Activated CD4-positive, alpha-beta memory T cell treated with anti-CD3 and anti-CD28 coated beads, Interleukin-2, amount 10 ng/mL, durations not matched to agents 7 days and 5 days (primary cell): ENCODE measurements around the gene IL18RAP. TPM values are rescaled to one million over a fixed set of nuclear protein-coding genes. Genes with fewer than 3 reads are reported as not detected.

Experiments
- CTCF ChIA-PET: fragments of 350-600 bp; sonication (Branson Sonifier 250); formaldehyde crosslinking; loops from one replicate; lab custom pipeline; 2021; ENCODE audit warnings: antibody characterized with exemption, inconsistent platforms; lab: Charles Lee
- POLR2A ChIA-PET: fragments of 350-600 bp; sonication (Branson Sonifier 250); formaldehyde crosslinking; loops from one replicate; lab custom pipeline; 2021; ENCODE audit warnings: antibody characterized with exemption; lab: Charles Lee
- DNase-seq: peaks from one replicate; pipeline ENCODE4 v3.0.0-alpha.2; 2020
- H3K27ac Mint-ChIP-seq: one replicate; pipeline ENCODE4 v1.8.0; 2021; ENCODE audit warnings: mild to moderate bottlenecking, mixed read lengths
- H3K27me3 Mint-ChIP-seq: one replicate; pipeline ENCODE4 v1.8.0; 2021; ENCODE audit warnings: mixed read lengths
- H3K36me3 Mint-ChIP-seq: one replicate; pipeline ENCODE4 v1.8.0; 2021; ENCODE audit warnings: low read depth, mixed read lengths
- H3K4me1 Mint-ChIP-seq: one replicate; pipeline ENCODE4 v1.8.0; 2021; ENCODE audit warnings: mixed read lengths
- H3K4me3 Mint-ChIP-seq: one replicate; pipeline ENCODE4 v1.8.0; 2021; ENCODE audit warnings: mild to moderate bottlenecking, mixed read lengths
- H3K9me3 Mint-ChIP-seq: one replicate; pipeline ENCODE4 v1.8.0; 2021; ENCODE audit warnings: mixed read lengths
- total RNA-seq, 2 experiments: library from RNA; stranded (reverse); gene quantifications; one replicate each; pipeline ENCODE4 v1.2.3, GENCODE V29; 2021

The IL18RAP gene
- total RNA-seq, 2 experiments from 2014 or later = 7.2 to 9.6 TPM

DNA sequence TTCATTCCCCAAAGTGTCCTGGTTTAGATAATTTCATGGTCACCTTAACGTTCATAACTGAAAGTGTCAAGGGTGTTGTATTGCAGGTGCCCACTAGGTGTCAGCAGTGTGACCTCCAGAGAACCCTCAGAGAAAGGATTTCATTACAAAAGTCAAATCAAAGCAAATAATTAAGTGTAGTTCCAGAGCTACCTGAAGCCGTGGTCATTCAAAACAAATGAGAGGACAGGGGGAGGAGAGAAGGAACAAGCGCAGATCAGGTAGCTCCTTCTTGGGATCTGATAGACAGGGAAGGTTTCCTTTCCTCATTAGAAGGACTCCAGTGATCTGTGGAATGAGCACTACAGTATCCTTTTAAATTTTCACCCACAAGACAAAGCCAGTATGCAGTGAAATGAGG, 50.1 kb downstream of the IL18RAP start, which contains the start of gene SLC9A4:
SLC9A4 (plus strand) TSS at position 207 of the 400 bp plus-strand sequence. CDS start 534 bp downstream, outside the sequence.
- Mint-ChIP-seq H3K36me3 (no peaks in the 10 kb centered on the region), H3K4me1 (peaks cover 2% of the 10 kb centered on the region), H3K27me3 (peaks cover 39% of the 10 kb centered on the region), H3K27ac (no peak within 1 kb of the TSS), H3K4me3 (no peak within 1 kb of the TSS), H3K9me3 (peaks cover 7% of the 10 kb centered on the region)
- CTCF ChIA-PET = interaction anchor here (0.8 to 3.9 kb wide), 17 partner anchors 10 to 460 kb away, joined by 3 to 21 read pairs (median 5); no protein-coding TSS in a partner anchor
- DNase-seq = peak; percentile 55
- POLR2A ChIA-PET = no interaction called here

DNA sequence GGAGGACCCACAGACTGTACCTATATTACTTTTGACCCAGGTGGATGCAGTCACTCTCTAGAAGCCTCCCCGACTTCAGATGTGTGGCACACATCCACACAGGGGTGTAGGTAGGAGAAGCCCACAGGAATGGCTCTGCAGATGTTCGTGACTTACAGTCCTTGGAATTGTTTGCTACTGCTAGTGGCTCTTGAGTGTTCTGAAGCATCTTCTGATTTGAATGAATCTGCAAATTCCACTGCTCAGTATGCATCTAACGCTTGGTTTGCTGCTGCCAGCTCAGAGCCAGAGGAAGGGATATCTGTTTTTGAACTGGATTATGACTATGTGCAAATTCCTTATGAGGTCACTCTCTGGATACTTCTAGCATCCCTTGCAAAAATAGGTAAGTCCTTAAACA, 50.7 kb downstream of the IL18RAP start:
- Mint-ChIP-seq H3K9me3 (peaks cover 7% of the 10 kb centered on the region), H3K4me1 (peaks cover 2% of the 10 kb centered on the region), H3K27ac (no peak overlapping the region), H3K27me3 (peaks cover 36% of the 10 kb centered on the region), H3K36me3 (no peaks in the 10 kb centered on the region), H3K4me3 (no peak overlapping the region)
- ChIA-PET POLR2A (no interaction called here), CTCF (interaction anchor here (0.8 to 3.9 kb wide), 16 partner anchors 10 to 460 kb away, joined by 3 to 21 read pairs (median 4); no protein-coding TSS in a partner anchor)
- DNase-seq = no peak

DNA sequence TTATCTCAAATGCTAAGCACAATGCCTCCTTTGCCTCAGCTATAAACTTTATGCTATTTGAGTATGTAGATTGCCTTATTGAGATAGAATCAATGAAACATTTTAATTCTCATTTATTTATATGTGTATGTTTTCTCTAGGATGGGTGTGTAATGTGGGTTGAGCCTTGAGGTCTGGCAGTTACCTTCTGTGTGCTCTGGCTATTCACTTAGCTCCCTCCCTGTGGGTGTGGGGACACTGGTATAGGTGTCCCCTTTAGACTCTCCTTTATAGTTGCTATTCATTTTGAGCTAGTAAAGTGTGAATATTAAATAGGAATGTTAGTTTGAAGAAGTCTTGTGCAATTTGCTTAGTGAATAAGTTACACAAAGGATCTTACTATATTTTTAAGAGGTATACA, 51.8 kb downstream of the IL18RAP start:
- Mint-ChIP-seq H3K4me3 (no peak overlapping the region), H3K36me3 (no peaks in the 10 kb centered on the region), H3K9me3 (peaks cover 5% of the 10 kb centered on the region), H3K27me3 (peaks cover 31% of the 10 kb centered on the region), H3K4me1 (peaks cover 8% of the 10 kb centered on the region), H3K27ac (no peak overlapping the region)
- ChIA-PET CTCF (interaction anchor here (0.9 to 3.9 kb wide), 3 partner anchors 119 to 229 kb away, joined by 3 to 21 read pairs (median 3); no protein-coding TSS in a partner anchor), POLR2A (interaction anchor here (0.8 kb wide), 1 partner anchor 127 kb away, joined by 3 read pairs; no protein-coding TSS in a partner anchor)
- DNase-seq = no peak

DNA sequence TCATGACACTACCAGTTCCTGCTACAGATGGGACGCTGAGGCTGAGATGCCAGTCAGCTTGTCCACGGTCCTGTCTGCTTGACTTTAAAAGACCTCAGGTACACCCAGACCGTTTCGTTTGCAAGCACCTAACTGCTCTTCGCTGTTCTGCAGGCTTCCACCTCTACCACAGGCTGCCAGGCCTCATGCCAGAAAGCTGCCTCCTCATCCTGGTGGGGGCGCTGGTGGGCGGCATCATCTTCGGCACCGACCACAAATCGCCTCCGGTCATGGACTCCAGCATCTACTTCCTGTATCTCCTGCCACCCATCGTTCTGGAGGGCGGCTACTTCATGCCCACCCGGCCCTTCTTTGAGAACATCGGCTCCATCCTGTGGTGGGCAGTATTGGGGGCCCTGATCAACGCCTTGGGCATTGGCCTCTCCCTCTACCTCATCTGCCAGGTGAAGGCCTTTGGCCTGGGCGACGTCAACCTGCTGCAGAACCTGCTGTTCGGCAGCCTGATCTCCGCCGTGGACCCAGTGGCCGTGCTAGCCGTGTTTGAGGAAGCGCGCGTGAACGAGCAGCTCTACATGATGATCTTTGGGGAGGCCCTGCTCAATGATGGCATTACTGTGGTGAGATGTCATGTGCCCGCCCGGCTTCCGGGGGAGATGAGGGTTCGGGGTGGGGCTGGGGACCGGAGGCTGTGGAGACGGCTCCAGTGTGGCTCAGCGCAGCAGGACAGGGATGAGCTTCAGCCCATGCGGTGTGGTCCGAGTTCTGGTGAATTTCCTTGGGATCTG, 55.9 kb downstream of the IL18RAP start:
- ChIA-PET CTCF (no interaction called here), POLR2A (interaction anchor here (0.6 kb wide), 1 partner anchor 231 kb away, joined by 3 read pairs; no protein-coding TSS in a partner anchor)
- no peak for DNase-seq
- peaks cover 11% of the 10 kb centered on the region for H3K4me1 Mint-ChIP-seq
- no peaks in the 10 kb centered on the region for H3K36me3 Mint-ChIP-seq
- peaks cover 18% of the 10 kb centered on the region for H3K27me3 Mint-ChIP-seq
- no peak overlapping the region for H3K27ac Mint-ChIP-seq
- H3K4me3 Mint-ChIP-seq = no peak overlapping the region
- no peaks in the 10 kb centered on the region for H3K9me3 Mint-ChIP-seq

DNA sequence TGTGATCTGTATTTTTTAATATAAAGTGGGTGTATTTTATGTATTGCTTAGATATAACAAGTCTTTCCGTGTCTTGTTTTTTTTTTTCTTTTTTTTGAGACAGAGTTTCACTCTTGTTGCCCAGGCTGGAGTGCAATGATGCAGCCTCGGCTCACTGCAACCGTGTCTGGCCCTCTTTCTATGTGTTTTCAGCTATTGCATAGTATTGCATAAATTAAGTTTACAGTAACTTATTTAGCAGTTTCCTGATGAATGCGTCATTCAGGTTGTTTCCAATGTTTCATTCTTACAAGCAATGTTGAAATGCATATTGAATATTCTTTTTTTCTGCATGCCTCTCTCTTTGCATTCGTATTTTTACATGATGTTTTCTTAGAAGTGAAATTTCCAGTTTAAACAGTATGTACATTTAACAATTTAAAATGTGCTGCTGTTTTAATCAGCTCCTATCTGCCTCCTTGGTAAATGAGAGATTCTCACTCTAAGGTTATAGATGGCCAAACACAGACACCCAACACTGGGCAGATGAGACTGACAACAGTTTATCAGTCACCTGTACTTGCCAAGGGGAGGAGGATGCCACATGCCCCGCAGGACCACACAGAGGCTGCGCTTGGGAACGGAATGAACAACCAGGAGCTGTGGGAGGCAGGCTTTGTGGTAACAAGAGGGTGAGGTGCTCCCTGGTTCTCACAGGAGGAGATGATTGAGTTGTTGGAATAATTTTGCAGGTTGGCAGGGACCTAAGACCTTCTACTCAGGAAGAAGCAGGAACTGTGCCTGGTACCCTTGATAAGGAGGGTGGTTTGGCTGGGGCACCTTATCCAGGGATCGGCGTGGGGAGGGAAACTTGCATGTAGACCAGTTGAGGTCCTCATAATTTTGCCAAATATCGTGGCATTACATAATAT, 57.6 kb downstream of the IL18RAP start:
- Mint-ChIP-seq H3K4me1 (peaks cover 11% of the 10 kb centered on the region), H3K4me3 (no peak overlapping the region), H3K27ac (no peak overlapping the region), H3K9me3 (no peaks in the 10 kb centered on the region), H3K27me3 (peaks cover 11% of the 10 kb centered on the region), H3K36me3 (no peaks in the 10 kb centered on the region)
- ChIA-PET CTCF (no interaction called here), POLR2A (no interaction called here)
- DNase-seq = no peak

DNA sequence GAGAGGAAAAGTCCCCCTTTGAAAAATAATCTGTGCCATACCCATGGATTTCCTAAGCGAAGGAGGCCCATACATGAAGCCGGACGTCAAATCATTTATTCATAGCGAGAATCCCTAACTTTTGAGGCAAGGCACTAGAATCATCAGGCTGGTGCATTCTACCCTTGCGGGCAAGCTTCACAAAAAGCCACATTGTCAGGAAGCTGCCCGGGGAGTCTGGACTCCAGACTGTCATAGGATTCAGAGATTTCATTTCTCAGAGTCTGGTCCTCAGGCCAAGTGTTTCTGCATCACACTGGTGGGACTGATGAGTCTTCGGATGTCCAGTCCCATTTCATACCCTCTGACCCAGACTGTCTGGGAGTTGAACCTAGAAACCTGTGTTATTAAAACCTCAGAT, 59.0 kb downstream of the IL18RAP start:
- DNase-seq = no peak
- ChIA-PET POLR2A (no interaction called here), CTCF (no interaction called here)
- H3K36me3 Mint-ChIP-seq = no peaks in the 10 kb centered on the region
- peaks cover 11% of the 10 kb centered on the region for H3K27me3 Mint-ChIP-seq
- peaks cover 11% of the 10 kb centered on the region for H3K4me1 Mint-ChIP-seq
- no peaks in the 10 kb centered on the region for H3K9me3 Mint-ChIP-seq
- H3K27ac Mint-ChIP-seq = no peak overlapping the region
- H3K4me3 Mint-ChIP-seq = no peak overlapping the region

DNA sequence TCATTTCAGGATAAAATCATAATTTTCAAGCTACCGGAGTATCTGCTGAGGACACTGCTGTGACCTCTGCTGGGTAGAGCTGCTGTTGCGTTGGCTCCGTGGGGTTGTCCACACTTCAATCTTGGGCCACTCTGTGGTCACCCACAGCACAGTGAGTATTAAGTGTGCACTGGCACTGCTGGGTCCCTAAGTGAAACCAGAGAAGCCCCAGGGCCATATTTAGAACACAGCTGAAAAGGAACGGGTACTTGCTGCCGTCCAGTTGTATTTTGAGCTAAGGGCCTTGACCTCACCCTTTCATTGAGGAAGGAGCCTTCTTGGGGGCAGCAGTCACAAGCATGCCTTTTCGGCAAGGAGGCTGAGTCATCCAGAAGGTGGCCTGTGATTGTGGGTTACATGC, 60.1 kb downstream of the IL18RAP start:
- no peaks in the 10 kb centered on the region for H3K9me3 Mint-ChIP-seq
- H3K4me1 Mint-ChIP-seq = peaks cover 10% of the 10 kb centered on the region
- ChIA-PET POLR2A (no interaction called here), CTCF (interaction anchor here (0.8 to 1.4 kb wide), 2 partner anchors 10 to 31 kb away, joined by 3 to 4 read pairs; partner anchors contain the start of gene SLC9A4)
- no peak overlapping the region for H3K27ac Mint-ChIP-seq
- no peak for DNase-seq
- H3K4me3 Mint-ChIP-seq = no peak overlapping the region
- no peaks in the 10 kb centered on the region for H3K36me3 Mint-ChIP-seq
- H3K27me3 Mint-ChIP-seq = peaks cover 10% of the 10 kb centered on the region

DNA sequence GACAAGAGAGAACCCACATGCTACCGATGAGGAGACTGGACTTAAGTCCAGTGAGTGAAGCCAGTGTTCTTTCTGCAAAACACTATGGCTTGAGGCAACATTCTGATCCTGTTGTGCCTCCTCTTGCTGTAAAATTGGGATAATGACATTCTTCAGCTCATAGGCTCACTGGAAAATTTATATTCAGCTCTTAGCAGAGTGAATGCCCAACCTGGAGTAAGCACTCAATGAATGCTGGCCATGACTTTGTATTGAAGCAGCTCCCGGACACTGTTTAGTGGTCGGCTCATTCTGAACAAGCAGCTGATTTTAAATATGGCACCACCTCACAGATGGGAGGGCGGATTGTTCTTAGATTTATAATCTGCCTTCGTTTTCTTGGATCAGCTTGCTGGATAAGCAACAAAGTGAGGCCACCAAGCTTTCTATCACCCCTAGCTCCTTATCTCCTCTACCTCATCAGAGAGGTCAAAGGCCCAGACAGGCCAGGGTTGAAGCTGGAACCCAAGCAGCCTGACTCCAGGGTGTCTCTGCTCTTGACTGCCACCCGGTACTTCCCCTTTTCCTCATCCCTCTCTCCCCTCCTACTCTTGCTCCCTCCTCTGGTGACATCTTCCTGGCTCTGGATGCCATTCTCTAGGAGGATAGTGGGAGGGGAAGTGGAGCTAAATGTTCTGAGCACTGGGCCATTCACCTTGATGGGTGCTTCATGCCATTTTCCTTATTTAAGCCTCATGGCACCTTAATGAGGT, 61.5 kb downstream of the IL18RAP start:
- Mint-ChIP-seq H3K27me3 (peaks cover 10% of the 10 kb centered on the region), H3K27ac (no peak overlapping the region), H3K36me3 (no peaks in the 10 kb centered on the region), H3K9me3 (no peaks in the 10 kb centered on the region), H3K4me1 (peaks cover 7% of the 10 kb centered on the region), H3K4me3 (no peak overlapping the region)
- ChIA-PET CTCF (interaction anchor here (1.1 to 1.4 kb wide), 2 partner anchors 11 to 269 kb away, joined by 3 to 5 read pairs; partner anchors contain the start of gene SLC9A4), POLR2A (no interaction called here)
- DNase-seq = no peak

DNA sequence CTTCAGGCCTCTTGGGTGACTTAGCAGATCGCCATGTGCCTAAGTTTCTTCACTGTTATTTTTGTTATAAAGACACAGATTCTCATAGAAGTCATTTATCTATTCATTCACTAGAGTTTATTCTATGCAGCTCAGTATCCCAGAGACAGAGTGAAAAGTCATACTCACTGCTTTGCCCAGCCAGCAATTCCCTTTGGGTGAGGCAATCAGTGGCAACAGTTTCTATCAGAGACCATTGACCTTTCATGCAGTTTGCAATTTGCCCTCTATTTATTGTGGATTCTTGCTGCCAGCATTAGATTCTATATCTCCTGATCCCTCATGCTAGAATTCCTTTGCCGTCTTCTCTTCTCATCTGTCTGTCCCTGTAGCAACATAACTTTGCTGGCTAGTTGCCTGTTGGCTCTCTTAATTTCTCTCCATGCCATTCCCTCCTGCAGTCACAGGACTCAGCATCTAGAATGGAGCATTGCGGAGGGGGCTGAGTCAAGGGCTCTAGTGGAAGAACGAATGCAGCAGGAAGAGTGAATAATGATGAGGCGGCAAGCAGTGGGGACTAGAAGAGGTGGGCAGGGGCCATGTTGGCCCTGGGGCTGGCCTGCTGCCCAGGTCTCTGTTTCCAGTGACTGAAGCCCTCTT, 62.3 kb downstream of the IL18RAP start:
- H3K4me1 Mint-ChIP-seq = peaks cover 9% of the 10 kb centered on the region
- peaks cover 10% of the 10 kb centered on the region for H3K27me3 Mint-ChIP-seq
- ChIA-PET CTCF (interaction anchor here (1.1 to 1.4 kb wide), 2 partner anchors 12 to 268 kb away, joined by 3 to 5 read pairs; partner anchors contain the start of gene SLC9A4), POLR2A (no interaction called here)
- no peak overlapping the region for H3K4me3 Mint-ChIP-seq
- H3K27ac Mint-ChIP-seq = no peak overlapping the region
- DNase-seq = no peak
- H3K9me3 Mint-ChIP-seq = no peaks in the 10 kb centered on the region
- no peaks in the 10 kb centered on the region for H3K36me3 Mint-ChIP-seq

DNA sequence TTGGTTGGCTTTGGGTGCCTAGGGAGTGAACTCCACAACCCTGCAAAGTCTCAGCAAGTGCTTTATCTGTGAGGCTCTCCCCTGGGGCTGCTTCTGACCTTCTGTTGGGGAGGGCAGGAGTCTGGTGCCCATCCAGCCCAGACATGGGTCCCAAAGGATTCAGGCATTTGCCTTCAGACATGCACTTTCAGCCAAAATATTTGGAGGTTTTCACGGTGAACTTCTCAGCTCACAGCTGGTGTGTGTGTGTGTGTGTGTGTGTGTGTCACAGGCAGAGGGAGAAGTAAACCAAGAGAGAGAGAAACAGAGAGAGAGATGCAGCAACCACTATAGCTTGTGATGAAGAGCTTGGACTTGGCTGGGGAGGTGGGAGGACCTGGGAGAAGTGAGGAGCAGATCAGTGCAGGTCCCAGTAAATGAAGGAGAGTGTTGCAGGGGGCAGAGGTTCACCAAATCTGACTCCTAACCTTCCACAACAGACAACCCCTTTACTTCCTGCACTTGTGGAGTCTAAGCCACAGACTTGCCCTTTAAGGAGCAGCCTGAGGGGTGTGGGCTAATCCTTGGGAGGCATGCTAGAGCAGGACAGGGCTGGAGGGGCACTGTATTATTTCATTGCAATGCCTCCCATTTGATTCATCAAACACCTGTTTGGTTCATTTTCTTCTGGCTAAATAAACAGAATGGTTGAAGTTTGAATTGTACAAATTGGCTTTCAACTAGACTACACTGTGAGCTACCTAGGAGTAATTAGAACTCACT, 64.2 kb downstream of the IL18RAP start:
- no peak overlapping the region for H3K4me3 Mint-ChIP-seq
- H3K27me3 Mint-ChIP-seq = peaks cover 5% of the 10 kb centered on the region
- H3K36me3 Mint-ChIP-seq = no peaks in the 10 kb centered on the region
- H3K4me1 Mint-ChIP-seq = peaks cover 8% of the 10 kb centered on the region
- CTCF ChIA-PET = interaction anchor here (1.4 kb wide), 1 partner anchor 14 kb away, joined by 7 read pairs; the partner anchor contains the start of gene SLC9A4
- H3K27ac Mint-ChIP-seq = no peak overlapping the region
- POLR2A ChIA-PET = no interaction called here
- DNase-seq = no peak
- H3K9me3 Mint-ChIP-seq = no peaks in the 10 kb centered on the region

DNA sequence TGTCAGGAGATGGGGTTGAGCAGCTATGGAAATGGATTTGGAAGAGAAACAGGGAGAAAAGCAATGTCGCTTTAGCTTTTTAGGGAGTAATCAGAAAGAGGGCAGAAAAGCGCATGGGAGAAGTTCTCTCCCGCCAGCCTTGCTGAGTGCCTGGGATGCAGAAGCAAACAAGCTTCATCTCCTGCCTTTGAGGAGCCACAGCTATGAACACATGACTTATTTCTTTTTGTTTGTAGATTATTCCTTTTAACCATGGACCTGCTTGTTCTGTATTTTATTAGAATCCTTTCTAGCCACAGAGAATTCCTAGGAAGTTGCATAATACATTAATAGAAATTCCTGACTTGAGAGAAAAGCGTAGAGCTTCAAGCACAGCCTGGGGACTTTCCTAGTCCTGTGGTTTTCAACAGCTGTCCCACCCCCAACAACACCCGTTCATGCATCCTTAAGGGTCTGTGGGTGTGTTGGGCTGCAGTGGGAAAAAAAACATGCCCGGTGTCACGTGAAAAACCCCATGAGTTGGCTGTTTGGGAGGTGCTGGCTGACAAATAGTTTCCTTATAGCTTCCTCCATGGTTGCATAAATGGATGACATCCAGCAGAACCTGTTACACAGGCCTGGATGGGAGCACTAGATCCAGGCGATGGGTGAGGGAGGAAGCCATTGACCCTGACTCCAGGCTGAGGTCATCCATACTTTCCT, 65.0 kb downstream of the IL18RAP start:
- no peak for DNase-seq
- ChIA-PET CTCF (interaction anchor here (1.4 kb wide), 1 partner anchor 15 kb away, joined by 7 read pairs; the partner anchor contains the start of gene SLC9A4), POLR2A (no interaction called here)
- peaks cover 5% of the 10 kb centered on the region for H3K27me3 Mint-ChIP-seq
- no peak overlapping the region for H3K27ac Mint-ChIP-seq
- no peak overlapping the region for H3K4me3 Mint-ChIP-seq
- H3K9me3 Mint-ChIP-seq = no peaks in the 10 kb centered on the region
- no peaks in the 10 kb centered on the region for H3K36me3 Mint-ChIP-seq
- peaks cover 8% of the 10 kb centered on the region for H3K4me1 Mint-ChIP-seq
